SK-N-SH treated with all-trans-retinoic acid at 6 μM for 48 hours (cell line): ENCODE data around the gene MDH1B.

Experiments
- ATAC-seq: fragments of 200-7000 bp; cut with Tn5 transposase; 3 replicates; pipeline ENCODE4 v1.9.1; 2020; ENCODE audit warnings: mild to moderate bottlenecking, moderate library complexity
- ARNTL ChIP-seq: fragments of 450-650 bp; formaldehyde crosslinking; IDR thresholded peaks from 2 replicates; pipeline ENCODE4 v1.5.0; 2020; ENCODE audit warnings: low read depth, mild to moderate bottlenecking, moderate library complexity, borderline replicate concordance
- BACH2 ChIP-seq: fragments of 250-450 bp; sonication (Bioruptor Pico); IDR thresholded peaks from 2 replicates; pipeline ENCODE4 v1.9.0; 2021; ENCODE audit warnings: mild to moderate bottlenecking, borderline replicate concordance
- CSDC2 ChIP-seq: fragments of 250-450 bp; sonication (Bioruptor Pico); IDR thresholded peaks from 2 replicates; pipeline ENCODE4 v1.5.0; 2020; ENCODE audit warnings: mild to moderate bottlenecking, moderate library complexity
- ESRRG ChIP-seq: fragments of 250-450 bp; sonication (Bioruptor Pico); IDR thresholded peaks from 2 replicates; pipeline ENCODE4 v1.6.1; 2021; ENCODE audit warnings: mild to moderate bottlenecking
- GLIS3 ChIP-seq: fragments of 250-450 bp; sonication (Bioruptor Pico); IDR thresholded peaks from 2 replicates; pipeline ENCODE4 v1.5.0; 2020; ENCODE audit warnings: mild to moderate bottlenecking, moderate library complexity
- ISL1 ChIP-seq: fragments of 250-450 bp; sonication (Bioruptor Pico); IDR thresholded peaks from 2 replicates; pipeline ENCODE4 v2.1.2; 2022; ENCODE audit warnings: mild to moderate bottlenecking, moderate library complexity
- OSR1 ChIP-seq: fragments of 250-450 bp; sonication (Bioruptor Pico); IDR thresholded peaks from 2 replicates; pipeline ENCODE4 v1.8.0; 2022; ENCODE audit warnings: moderate library complexity, mild to moderate bottlenecking, inconsistent platforms
- RARB ChIP-seq: fragments of 250-450 bp; sonication (Bioruptor Pico); IDR thresholded peaks from 2 replicates; pipeline ENCODE4 v1.8.0; 2021; ENCODE audit warnings: mild to moderate bottlenecking, moderate library complexity
- SNAI2 ChIP-seq: fragments of 250-450 bp; sonication (Bioruptor Pico); IDR thresholded peaks from 2 replicates; pipeline ENCODE4 v1.5.0; 2020; ENCODE audit warnings: mild to moderate bottlenecking, moderate library complexity
- TCF4 ChIP-seq: fragments of 250-450 bp; sonication (Bioruptor Pico); IDR thresholded peaks from 2 replicates; pipeline ENCODE4 v1.8.0; 2021; ENCODE audit warnings: mild to moderate bottlenecking, moderate library complexity, borderline replicate concordance
- ZC3H10 ChIP-seq: fragments of 250-450 bp; sonication (Bioruptor Pico); IDR thresholded peaks from 2 replicates; pipeline ENCODE4 v1.5.1; 2021; ENCODE audit warnings: mild to moderate bottlenecking, moderate library complexity
- ZFP3 ChIP-seq: fragments of 250-450 bp; sonication (Bioruptor Pico); IDR thresholded peaks from 2 replicates; pipeline ENCODE4 v1.5.0; 2020; ENCODE audit warnings: mild to moderate bottlenecking, moderate library complexity
- ZFP30 ChIP-seq: fragments of 450-650 bp; formaldehyde crosslinking; IDR thresholded peaks from 2 replicates; pipeline ENCODE4 v1.5.0; 2022; ENCODE audit warnings: mild to moderate bottlenecking, moderate library complexity
- ZNF565 ChIP-seq: fragments of 450-650 bp; formaldehyde crosslinking; conservative IDR thresholded peaks from 2 replicates; pipeline ENCODE4 v1.5.0; 2020; ENCODE audit warnings: low read depth, mild to moderate bottlenecking, moderate library complexity
- ZNF70 ChIP-seq: fragments of 450-650 bp; formaldehyde crosslinking; IDR thresholded peaks from 2 replicates; pipeline ENCODE4 v1.5.0; 2020; ENCODE audit warnings: mild to moderate bottlenecking, moderate library complexity
- ZNF8 ChIP-seq: fragments of 450-650 bp; formaldehyde crosslinking; IDR thresholded peaks from 2 replicates; pipeline ENCODE4 v1.5.0; 2020; ENCODE audit warnings: mild to moderate bottlenecking, moderate library complexity
- TF ChIP-seq, protein P1 (sequence below): fragments of 250-450 bp; sonication (Bioruptor Pico); IDR thresholded peaks from 2 replicates; pipeline ENCODE4 v1.8.0; 2020; ENCODE audit warnings: mild to moderate bottlenecking, moderate library complexity, borderline replicate concordance
- TF ChIP-seq, protein P2 (sequence below): fragments of 250-450 bp; sonication (Bioruptor Pico); IDR thresholded peaks from 2 replicates; pipeline ENCODE4 v1.5.1; 2021; ENCODE audit warnings: mild to moderate bottlenecking, moderate library complexity
- TF ChIP-seq, protein P3 (sequence below): fragments of 250-450 bp; sonication (Bioruptor Pico); IDR thresholded peaks from 2 replicates; pipeline ENCODE4 v1.5.0; 2020; ENCODE audit warnings: mild to moderate bottlenecking, moderate library complexity
- TF ChIP-seq, protein P4 (sequence below): fragments of 250-450 bp; sonication (Bioruptor Pico); IDR thresholded peaks from 2 replicates; pipeline ENCODE4 v1.5.1; 2020; ENCODE audit warnings: low read depth, mild to moderate bottlenecking, moderate library complexity

The MDH1B gene

DNA sequence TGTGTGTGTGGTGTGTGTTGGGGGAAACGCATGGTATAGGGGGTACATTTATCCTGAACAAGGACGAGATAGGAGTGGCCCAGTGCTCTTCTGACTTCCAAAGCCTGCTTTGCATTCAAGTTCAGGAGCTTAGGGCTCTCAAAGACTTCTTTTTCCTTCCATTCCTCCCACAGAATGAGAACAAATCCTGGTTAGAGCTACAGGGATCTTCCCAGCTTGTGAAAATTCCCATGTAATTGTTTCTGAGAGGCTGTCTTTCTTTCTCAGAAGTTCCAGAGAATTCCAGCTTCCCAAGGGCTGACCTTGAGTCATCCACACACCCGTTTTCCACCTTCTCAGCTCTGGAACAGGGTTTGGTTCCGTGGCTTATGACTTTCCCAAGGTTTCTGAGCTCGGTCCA lies 39.2 kb upstream of the MDH1B start:
- no peak for ATAC-seq
- no peak for TF ChIP-seq TCF4 (CRISPR knock-in tag)

DNA sequence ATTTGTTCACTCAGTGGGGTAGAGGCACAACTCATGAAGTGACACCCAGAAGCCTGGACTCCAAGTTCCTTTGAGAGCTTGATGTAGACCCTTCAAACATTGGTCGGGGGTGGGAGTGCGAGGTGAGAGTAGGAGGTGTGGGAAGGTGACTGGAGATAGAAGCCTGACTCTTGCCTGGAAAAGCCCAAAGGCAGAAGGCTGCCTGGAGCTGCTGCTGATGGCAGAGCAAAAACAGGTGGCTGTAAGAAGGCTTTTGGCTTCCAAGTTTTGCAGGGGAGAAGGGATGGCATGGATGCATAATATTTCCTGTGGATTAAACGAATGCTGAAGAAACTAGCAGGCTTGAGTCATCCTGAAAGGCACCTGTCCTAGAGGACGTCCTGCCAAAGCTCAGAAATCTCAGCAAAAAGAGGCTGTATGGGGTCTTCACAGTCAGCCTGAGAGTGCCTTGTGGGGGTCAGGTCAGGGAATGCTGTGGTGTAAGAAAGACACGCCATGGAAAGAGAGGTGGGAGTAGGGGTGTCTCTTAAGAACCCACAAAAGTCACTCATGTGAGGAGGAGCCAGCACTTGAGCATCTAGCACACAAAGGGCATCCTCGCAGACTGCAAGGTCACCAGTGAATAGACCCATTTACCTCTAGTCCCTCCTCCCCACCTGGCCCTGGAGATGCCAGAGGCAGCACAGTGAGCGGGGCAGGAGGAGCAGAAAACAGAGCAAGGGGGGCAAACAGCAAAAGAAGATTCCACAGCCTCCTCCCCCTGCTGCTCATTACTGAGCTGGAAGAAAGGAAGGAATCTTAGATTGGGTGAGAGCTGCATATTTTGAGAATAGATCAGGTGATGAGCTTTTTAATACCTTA lies 37.8 kb upstream of the MDH1B start:
- no peak for ATAC-seq
- TF ChIP-seq ZNF8 (CRISPR knock-in tag) (no peak), ZNF70 (CRISPR knock-in tag) (no peak), TCF4 (CRISPR knock-in tag) (no peak), ESRRG (CRISPR knock-in tag) (no peak), CSDC2 (no peak), RARB (no peak), ARNTL (no peak), ZNF565 (no peak), GLIS3 (CRISPR knock-in tag) (no peak), OSR1 (CRISPR knock-in tag) (no peak), BACH2 (no peak), ISL1 (no peak)
- TF ChIP-seq, protein P1, sequence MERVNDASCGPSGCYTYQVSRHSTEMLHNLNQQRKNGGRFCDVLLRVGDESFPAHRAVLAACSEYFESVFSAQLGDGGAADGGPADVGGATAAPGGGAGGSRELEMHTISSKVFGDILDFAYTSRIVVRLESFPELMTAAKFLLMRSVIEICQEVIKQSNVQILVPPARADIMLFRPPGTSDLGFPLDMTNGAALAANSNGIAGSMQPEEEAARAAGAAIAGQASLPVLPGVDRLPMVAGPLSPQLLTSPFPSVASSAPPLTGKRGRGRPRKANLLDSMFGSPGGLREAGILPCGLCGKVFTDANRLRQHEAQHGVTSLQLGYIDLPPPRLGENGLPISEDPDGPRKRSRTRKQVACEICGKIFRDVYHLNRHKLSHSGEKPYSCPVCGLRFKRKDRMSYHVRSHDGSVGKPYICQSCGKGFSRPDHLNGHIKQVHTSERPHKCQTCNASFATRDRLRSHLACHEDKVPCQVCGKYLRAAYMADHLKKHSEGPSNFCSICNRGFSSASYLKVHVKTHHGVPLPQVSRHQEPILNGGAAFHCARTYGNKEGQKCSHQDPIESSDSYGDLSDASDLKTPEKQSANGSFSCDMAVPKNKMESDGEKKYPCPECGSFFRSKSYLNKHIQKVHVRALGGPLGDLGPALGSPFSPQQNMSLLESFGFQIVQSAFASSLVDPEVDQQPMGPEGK (CRISPR knock-in tag): no peak
- TF ChIP-seq, protein P2, sequence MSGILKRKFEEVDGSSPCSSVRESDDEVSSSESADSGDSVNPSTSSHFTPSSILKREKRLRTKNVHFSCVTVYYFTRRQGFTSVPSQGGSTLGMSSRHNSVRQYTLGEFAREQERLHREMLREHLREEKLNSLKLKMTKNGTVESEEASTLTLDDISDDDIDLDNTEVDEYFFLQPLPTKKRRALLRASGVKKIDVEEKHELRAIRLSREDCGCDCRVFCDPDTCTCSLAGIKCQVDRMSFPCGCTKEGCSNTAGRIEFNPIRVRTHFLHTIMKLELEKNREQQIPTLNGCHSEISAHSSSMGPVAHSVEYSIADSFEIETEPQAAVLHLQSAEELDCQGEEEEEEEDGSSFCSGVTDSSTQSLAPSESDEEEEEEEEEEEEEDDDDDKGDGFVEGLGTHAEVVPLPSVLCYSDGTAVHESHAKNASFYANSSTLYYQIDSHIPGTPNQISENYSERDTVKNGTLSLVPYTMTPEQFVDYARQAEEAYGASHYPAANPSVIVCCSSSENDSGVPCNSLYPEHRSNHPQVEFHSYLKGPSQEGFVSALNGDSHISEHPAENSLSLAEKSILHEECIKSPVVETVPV (CRISPR knock-in tag): no peak
- TF ChIP-seq, protein P3, sequence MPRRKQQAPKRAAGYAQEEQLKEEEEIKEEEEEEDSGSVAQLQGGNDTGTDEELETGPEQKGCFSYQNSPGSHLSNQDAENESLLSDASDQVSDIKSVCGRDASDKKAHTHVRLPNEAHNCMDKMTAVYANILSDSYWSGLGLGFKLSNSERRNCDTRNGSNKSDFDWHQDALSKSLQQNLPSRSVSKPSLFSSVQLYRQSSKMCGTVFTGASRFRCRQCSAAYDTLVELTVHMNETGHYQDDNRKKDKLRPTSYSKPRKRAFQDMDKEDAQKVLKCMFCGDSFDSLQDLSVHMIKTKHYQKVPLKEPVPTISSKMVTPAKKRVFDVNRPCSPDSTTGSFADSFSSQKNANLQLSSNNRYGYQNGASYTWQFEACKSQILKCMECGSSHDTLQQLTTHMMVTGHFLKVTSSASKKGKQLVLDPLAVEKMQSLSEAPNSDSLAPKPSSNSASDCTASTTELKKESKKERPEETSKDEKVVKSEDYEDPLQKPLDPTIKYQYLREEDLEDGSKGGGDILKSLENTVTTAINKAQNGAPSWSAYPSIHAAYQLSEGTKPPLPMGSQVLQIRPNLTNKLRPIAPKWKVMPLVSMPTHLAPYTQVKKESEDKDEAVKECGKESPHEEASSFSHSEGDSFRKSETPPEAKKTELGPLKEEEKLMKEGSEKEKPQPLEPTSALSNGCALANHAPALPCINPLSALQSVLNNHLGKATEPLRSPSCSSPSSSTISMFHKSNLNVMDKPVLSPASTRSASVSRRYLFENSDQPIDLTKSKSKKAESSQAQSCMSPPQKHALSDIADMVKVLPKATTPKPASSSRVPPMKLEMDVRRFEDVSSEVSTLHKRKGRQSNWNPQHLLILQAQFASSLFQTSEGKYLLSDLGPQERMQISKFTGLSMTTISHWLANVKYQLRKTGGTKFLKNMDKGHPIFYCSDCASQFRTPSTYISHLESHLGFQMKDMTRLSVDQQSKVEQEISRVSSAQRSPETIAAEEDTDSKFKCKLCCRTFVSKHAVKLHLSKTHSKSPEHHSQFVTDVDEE (CRISPR knock-in tag): no peak

DNA sequence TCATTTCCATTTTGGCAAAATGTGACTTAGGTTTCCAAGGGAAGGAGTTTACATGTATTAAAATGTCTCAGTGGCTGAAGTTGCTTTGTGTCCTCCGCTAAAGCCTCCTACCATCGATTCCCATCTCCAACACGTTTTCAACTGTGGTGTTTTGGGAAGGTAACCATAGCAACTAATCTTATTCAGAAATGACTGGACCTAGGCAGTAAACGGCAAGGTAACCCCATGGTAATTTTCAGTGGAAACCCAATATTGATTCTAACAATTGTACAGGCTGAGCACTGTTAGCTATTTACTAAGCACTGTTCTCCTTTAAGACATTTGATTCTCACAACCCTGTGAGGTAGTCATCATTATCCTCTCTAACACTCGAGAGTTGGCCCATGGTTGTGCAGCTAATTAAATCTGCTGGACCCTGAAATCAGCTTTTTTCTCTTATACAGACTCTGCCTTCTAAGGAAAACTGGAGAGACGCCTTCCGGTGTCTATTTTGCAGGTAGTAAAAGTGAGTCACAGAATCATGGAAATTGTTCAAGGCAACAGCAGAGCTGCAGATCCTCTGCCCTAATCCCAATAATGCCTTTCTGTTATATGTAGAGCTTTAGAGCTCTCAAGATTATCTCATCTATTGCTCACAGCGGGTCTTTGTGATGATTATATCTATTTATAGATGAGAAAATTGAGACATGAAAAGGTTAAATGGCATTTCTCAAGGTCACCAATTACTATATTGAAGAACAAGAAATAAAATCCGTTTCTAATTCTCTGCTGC lies 36.5 kb upstream of the MDH1B start:
- ATAC-seq: no peak
- TF ChIP-seq BACH2 (no peak), CSDC2 (no peak), ZC3H10 (CRISPR knock-in tag) (no peak), ZFP30 (CRISPR knock-in tag) (no peak), ZNF565 (no peak), SNAI2 (no peak), TCF4 (CRISPR knock-in tag) (no peak), ISL1 (no peak), GLIS3 (CRISPR knock-in tag) (no peak), ZNF70 (CRISPR knock-in tag) (no peak), ZFP3 (CRISPR knock-in tag) (no peak), OSR1 (CRISPR knock-in tag) (no peak), ARNTL (no peak), ESRRG (CRISPR knock-in tag) (no peak)
- TF ChIP-seq, protein P4, sequence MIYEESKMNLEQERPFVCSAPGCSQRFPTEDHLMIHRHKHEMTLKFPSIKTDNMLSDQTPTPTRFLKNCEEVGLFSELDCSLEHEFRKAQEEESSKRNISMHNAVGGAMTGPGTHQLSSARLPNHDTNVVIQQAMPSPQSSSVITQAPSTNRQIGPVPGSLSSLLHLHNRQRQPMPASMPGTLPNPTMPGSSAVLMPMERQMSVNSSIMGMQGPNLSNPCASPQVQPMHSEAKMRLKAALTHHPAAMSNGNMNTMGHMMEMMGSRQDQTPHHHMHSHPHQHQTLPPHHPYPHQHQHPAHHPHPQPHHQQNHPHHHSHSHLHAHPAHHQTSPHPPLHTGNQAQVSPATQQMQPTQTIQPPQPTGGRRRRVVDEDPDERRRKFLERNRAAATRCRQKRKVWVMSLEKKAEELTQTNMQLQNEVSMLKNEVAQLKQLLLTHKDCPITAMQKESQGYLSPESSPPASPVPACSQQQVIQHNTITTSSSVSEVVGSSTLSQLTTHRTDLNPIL (CRISPR knock-in tag): no peak
- TF ChIP-seq, protein P3 (CRISPR knock-in tag): no peak
- TF ChIP-seq, protein P1 (CRISPR knock-in tag): no peak
- TF ChIP-seq, protein P2 (CRISPR knock-in tag): no peak
